Medulla oblongata (tissue), 1 donor: ENCODE data around the gene EEF2KMT.

Experiments
- DNase-seq: peaks from one replicate; pipeline ENCODE4 v3.0.0-alpha.2; 2015; ENCODE audit errors: extremely low spot score

Gene EEF2KMT

DNA sequence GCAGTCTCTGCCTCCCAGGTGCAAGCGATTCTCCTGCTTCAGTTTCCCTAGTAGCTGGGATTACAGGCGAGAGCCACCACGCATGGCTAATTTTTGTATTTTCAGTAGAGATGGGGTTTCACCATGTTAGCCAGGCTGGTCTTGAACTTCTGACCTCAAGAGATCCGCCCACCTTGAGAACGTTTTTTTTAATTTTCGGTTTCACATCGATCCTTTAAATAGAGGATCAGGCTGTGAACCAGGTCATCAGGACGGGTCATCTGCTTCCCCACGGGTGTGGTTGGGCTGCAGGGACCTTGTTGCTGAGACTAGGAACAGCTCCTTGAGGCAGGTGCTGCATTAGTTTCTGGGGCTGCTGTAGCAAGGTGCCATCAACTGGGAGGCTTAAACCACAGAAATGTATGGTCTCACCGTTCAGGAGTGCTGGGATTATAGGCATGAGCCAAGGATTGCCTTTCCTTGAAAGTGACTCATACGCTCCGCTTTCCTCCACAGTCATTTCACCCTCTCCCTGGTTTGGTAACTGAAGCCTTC, 55.9 kb downstream of the EEF2KMT start:
- DNase-seq = no peak

DNA sequence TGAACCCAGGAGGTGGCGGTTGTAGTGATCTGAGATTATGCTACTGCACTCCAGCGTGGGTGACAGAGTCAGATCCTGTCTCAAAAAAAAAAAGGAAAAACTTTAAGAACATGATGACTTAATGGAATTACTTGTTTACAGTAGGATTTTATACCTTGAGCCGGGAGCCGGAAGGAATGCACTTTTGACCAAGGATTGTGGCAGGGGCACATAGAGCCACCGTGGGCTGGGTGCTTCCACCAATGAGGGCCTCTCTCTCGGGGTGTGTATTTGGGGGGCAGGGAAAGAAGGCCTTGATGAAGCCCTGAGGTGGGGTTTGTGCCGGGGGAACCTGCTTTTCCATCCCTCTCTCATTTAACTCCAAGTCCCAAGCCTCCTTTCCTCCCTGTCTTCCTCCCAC, 57.1 kb downstream of the EEF2KMT start:
- no peak for DNase-seq

DNA sequence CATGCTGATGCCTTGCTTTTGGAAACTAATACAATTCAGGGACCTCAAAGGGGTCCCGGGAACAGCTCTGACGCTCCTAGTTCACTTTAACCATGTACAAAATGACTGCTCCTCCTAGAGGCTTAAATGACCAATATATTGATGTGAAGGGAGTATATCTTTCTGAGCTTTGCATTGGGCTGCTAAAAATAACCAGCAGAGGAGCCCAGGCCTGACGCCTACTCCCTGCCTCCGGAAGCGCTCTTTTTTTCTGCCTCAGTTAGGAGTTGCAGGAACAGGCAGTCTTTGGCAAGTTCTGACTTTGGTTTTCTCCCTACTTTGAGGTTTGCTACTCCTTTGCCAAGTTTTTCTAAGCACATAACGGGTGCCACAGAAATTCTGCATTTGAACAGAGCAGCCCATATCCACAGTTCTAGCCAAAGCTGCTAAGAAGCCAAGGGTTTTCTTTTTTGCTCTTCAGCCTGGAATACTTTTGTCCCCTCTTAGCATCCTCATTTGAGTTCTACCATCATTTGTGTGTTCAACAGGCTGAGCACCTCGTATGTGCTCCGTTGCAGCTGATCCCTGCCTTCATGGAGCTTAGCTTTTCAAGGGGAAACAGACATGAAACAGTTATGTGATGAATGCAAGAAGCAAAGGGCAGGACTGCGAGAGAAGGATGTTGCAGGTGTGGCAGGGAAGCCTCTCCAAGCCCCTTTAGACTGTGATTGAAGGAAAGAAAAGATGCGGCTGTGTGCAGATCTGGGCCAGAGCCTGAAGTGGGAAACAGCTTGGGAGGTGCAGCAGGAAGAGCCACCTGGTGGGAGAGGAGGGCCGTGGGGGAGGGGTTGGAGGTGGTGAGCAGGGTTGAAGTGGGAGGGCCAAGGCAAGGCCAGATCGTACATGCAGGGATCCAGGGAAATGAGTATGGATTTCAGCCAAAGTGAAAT, 61.1 kb downstream of the EEF2KMT start:
- DNase-seq = peak; percentile 35

DNA sequence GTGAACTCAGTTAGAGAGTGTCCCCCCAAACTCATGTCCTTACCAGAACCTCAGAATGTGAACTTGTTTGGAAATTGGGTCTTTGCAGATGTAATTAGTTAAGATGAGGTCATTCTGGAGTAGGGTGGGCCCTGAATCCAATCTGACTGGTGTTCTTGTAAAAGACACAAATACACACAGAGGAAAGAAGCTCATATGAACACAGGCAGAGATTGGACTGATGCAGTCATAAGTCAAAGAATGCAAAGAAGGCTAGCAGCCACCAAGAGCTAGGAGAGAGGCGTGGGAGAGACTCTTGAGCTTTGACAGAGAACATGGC, 61.7 kb downstream of the EEF2KMT start:
- no peak for DNase-seq
